Endothelial cell of umbilical vein (primary cell): ENCODE results near the gene PDE10A. TPM values are rescaled to one million over a fixed set of nuclear protein-coding genes. Genes with fewer than 3 reads are reported as not detected.

Experiments used
- BruUV-seq: library from RNA; stranded (reverse); fragments of 400-500 nt; replicated peaks from 2 replicates; lab custom pipeline; 2021; lab: Mats Ljungman, UMichigan
- CTCF ChIA-PET: fragments of 300-600, 350-600 bp; sonication (Branson Sonifier 250); formaldehyde crosslinking; loops from one replicate; lab custom pipeline; 2021; ENCODE audit warnings: antibody characterized with exemption, inconsistent platforms; lab: Charles Lee
- POLR2A ChIA-PET: fragments of 300-600, 350-600 bp; sonication (Branson Sonifier 250); formaldehyde crosslinking; loops from one replicate; lab custom pipeline; 2021; ENCODE audit warnings: antibody characterized with exemption, inconsistent platforms; lab: Charles Lee
- DNase-seq: peaks from one replicate; pipeline ENCODE4 v3.0.0-alpha.2; 2011; ENCODE audit warnings: low read depth, low spot score
- FAIRE-seq: peaks from 2 replicates; lab custom pipeline; 2011; peaks lifted over from hg19 to GRCh38; lab: Jason Lieb, UNC
- H2AFZ ChIP-seq: 2 replicates; pipeline ENCODE4 v1.6.0; 2012; ENCODE audit warnings: low read depth, low read length, control low read depth, inconsistent platforms
- H3K27ac ChIP-seq: 2 replicates; pipeline ENCODE4 v1.5.1; 2011; ENCODE audit warnings: low read depth, mild to moderate bottlenecking, control low read depth, low read length, moderate library complexity; ENCODE audit not compliant: insufficient read depth
- H3K27me3 ChIP-seq, 2 experiments: 2 replicates each; pipeline versions ENCODE4 v1.6.0 to v1.6.1; 2011; ENCODE audit warnings: low read length in 2 of 2, mixed read lengths in 1 of 2; ENCODE audit not compliant: control insufficient read depth in 2 of 2, insufficient read depth in 2 of 2
- H3K36me3 ChIP-seq, 2 experiments: 2 replicates in 1 of 2; 3 replicates in 1 of 2; pipeline ENCODE4 v1.5.1; 2011; ENCODE audit warnings: low read length in 2 of 2, mild to moderate bottlenecking in 1 of 2, moderate library complexity in 1 of 2; ENCODE audit not compliant: control insufficient read depth in 2 of 2, insufficient read depth in 2 of 2; ENCODE audit errors: extremely low read depth in 1 of 2
- H3K4me1 ChIP-seq: 3 replicates; pipeline ENCODE4 v1.5.1; 2011; ENCODE audit warnings: mild to moderate bottlenecking, low read length; ENCODE audit not compliant: control insufficient read depth, insufficient read depth; ENCODE audit errors: extremely low read depth
- H3K4me2 ChIP-seq: 2 replicates; pipeline ENCODE4 v1.6.1; 2011; ENCODE audit warnings: low read length, control low read depth, mixed read lengths; ENCODE audit not compliant: insufficient read depth
- H3K4me3 ChIP-seq, 3 experiments: fragments of 200-600 bp in 1 of 3; sonication (generic), shearing (Covaris generic) in 1 of 3; replicated peaks in 1 of 3; 2 replicates each; pipeline ENCODE4 v1.5.1; 2011 to 2016; ENCODE audit warnings: control low read depth in 3 of 3, low read length in 3 of 3, mild to moderate bottlenecking in 2 of 3, inconsistent platforms in 1 of 3, low read depth in 1 of 3, moderate library complexity in 1 of 3; ENCODE audit not compliant: insufficient read depth in 1 of 3
- H3K79me2 ChIP-seq: 2 replicates; pipeline ENCODE4 v1.6.0; 2012; ENCODE audit warnings: low read length, inconsistent platforms; ENCODE audit not compliant: control insufficient read depth, insufficient read depth
- H3K9ac ChIP-seq: replicated peaks from 2 replicates; pipeline ENCODE3; 2011; ENCODE audit warnings: low read length, control low read depth; ENCODE audit not compliant: insufficient read depth; ENCODE audit errors: extremely low read depth
- H3K9me1 ChIP-seq: replicated peaks from 3 replicates; pipeline ENCODE4 v1.6.0; 2011; ENCODE audit warnings: mild to moderate bottlenecking, low read length; ENCODE audit not compliant: control insufficient read depth, insufficient read depth; ENCODE audit errors: extremely low read depth
- H3K9me3 ChIP-seq: replicated peaks from 2 replicates; pipeline ENCODE4 v1.5.1; 2012; ENCODE audit warnings: low read length, inconsistent platforms; ENCODE audit not compliant: control insufficient read depth, insufficient read depth
- H4K20me1 ChIP-seq: replicated peaks from 2 replicates; pipeline ENCODE3; 2011; ENCODE audit warnings: mild to moderate bottlenecking, low read length; ENCODE audit not compliant: control insufficient read depth, insufficient read depth; ENCODE audit errors: extremely low read depth
- CTCF ChIP-seq, 2 donors: IDR thresholded peaks; 1 replicate in 1 of 2; 2 replicates in 1 of 2; pipeline ENCODE4 v1.5.1; 2011; ENCODE audit warnings: low read length in 2 of 2, mild to moderate bottlenecking in 2 of 2, moderate library complexity in 2 of 2, control low read depth in 1 of 2, inconsistent platforms in 1 of 2, low read depth in 1 of 2; ENCODE audit not compliant: insufficient read depth in 1 of 2; ENCODE audit errors: extremely low read depth in 1 of 2
- EZH2 ChIP-seq: IDR thresholded peaks from 2 replicates; pipeline ENCODE4 v1.6.1; 2012; ENCODE audit warnings: borderline replicate concordance, low read depth, mild to moderate bottlenecking, moderate library complexity, low read length, inconsistent platforms; ENCODE audit not compliant: severe bottlenecking
- GATA2 ChIP-seq: IDR thresholded peaks from 2 replicates; pipeline ENCODE4 v1.7.0; 2011; ENCODE audit warnings: low read depth, mild to moderate bottlenecking, moderate library complexity, mixed read lengths, low read length; ENCODE audit not compliant: insufficient read length, insufficient read depth
- MYC ChIP-seq: IDR thresholded peaks from one replicate; pipeline ENCODE4 v1.6.1; 2011; ENCODE audit warnings: mild to moderate bottlenecking, low read depth, low read length
- POLR2A ChIP-seq: IDR thresholded peaks from 2 replicates; pipeline ENCODE4 v1.6.1; 2012; ENCODE audit warnings: low read depth, mild to moderate bottlenecking, control low read depth, low read length
- POLR2AphosphoS5 ChIP-seq: IDR thresholded peaks from 2 replicates; pipeline ENCODE4 v1.6.1; 2012; ENCODE audit warnings: low read depth, mild to moderate bottlenecking, control low read depth, low read length, moderate library complexity; ENCODE audit not compliant: insufficient read depth
- dilution Hi-C: fragments of 300-500 bp; cut with MboI; formaldehyde crosslinking; loops from one replicate; pipeline ENCODE4 v1.15.0; 2019; ENCODE audit warnings: low sequenced_read_pairs; ENCODE audit not compliant: extremely low pct_ligation_motif_present
- intact Hi-C: fragments of 100-400 bp; cut with micrococcal nuclease; formaldehyde crosslinking; loops from one replicate; pipeline ENCODE4 v1.10.0; 2022
- polyA plus RNA-seq, 4 experiments: library from polyadenylated mRNA; depleted of rRNA in 3 of 4; stranded (reverse) in 3 of 4; unstranded in 1 of 4; fragments of >200 nt; gene quantifications; 2 replicates each; pipeline versions ENCODE4 v1.2.1 to v1.2.3, GENCODE V29; 2011 to 2012; ENCODE audit warnings: missing spikeins in 1 of 4
- total RNA-seq: library from RNA; stranded (reverse); gene quantifications from 2 replicates; pipeline ENCODE4 v1.2.3, GENCODE V29; 2021
- TF ChIP-seq, protein P1 (sequence below): IDR thresholded peaks from 2 replicates; pipeline ENCODE4 v1.6.1; 2011; ENCODE audit not compliant: insufficient read depth, insufficient read length

The PDE10A gene
- total and polyA plus RNA-seq, 2 donors (not counting 3 experiments of a cell fraction or from before 2014, with no cell fraction given): 0.86 to 2.9 TPM

DNA sequence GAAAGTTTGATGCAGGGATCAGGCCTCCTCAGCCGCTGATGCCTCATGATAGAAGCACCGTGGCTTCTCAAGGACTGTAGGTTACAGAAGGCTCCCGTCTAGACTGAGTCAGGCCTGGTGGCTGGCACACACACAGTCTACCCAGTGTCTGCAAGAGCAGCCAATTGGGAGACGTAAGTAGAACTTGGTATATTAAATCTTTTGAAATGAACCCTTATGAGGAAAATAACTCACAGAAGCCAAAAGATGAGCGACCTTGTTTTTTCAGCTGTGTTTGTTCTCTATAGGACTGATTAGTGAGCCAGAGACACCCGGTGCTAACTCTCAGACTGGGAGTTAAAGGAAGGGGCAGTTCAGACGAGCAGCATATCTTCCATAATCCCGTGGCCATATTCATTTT is 5.9 kb upstream of the PDE10A start:
- DNase-seq (no peak), FAIRE-seq (no peak)
- H3K79me2 ChIP-seq: no peaks in the 10 kb centered on the region
- intact Hi-C loops: no loop called here
- H3K4me1 ChIP-seq: peaks cover 3% of the 10 kb centered on the region
- H2AFZ ChIP-seq: no peak overlapping the region
- no peaks in the 10 kb centered on the region for H3K36me3 ChIP-seq
- H3K4me3 ChIP-seq: no peak overlapping the region
- H3K9me3 ChIP-seq: no peaks in the 10 kb centered on the region
- no peaks in the 10 kb centered on the region for H3K9me1 ChIP-seq
- no peaks in the 10 kb centered on the region for H4K20me1 ChIP-seq
- CTCF ChIA-PET: interaction anchor here (1.1 kb wide), 1 partner anchor 229 kb away, joined by 3 read pairs; no protein-coding TSS in a partner anchor
- H3K27ac ChIP-seq: no peak overlapping the region
- no peak for TF ChIP-seq CTCF (IDR thresholded peaks at IDR 0.05; ENCODE audit: extremely low read depth in 1 of 2, insufficient read depth in 1 of 2, low read depth in 1 of 2, low read length in 2 of 2)
- no peak for TF ChIP-seq EZH2
- no peak for TF ChIP-seq GATA2
- TF ChIP-seq, protein P1, sequence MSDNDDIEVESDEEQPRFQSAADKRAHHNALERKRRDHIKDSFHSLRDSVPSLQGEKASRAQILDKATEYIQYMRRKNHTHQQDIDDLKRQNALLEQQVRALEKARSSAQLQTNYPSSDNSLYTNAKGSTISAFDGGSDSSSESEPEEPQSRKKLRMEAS: no peak
- no peak for TF ChIP-seq MYC
- TF ChIP-seq POLR2AphosphoS5: no peak
- TF ChIP-seq POLR2A: no peak
- no peak overlapping the region for H3K4me2 ChIP-seq
- peaks cover 28 to 47% of the 10 kb centered on the region in 2 experiments for H3K27me3 ChIP-seq
- H3K9ac ChIP-seq: no peak overlapping the region
- BruUV-seq: no TSS peak
- POLR2A ChIA-PET: no interaction called here
- dilution Hi-C loops: no loop called here
